BE2C (cell line): Measurements from ENCODE around the gene OXA1L.
"Not testable (repeated sequence)": the region's sequence is repeated elsewhere in the genome, so short reads cannot be mapped to it uniquely, and the experiment has no call there.

Experiments
- DNase-seq: peaks from one replicate; pipeline ENCODE4 v3.0.0-alpha.2; 2020
- H3K27me3 ChIP-seq: fragments of 250-450 bp; sonication (Bioruptor Pico); 2 replicates; pipeline ENCODE4 v1.5.1; 2020; ENCODE audit warnings: mild to moderate bottlenecking
- H3K36me3 ChIP-seq: fragments of 250-450 bp; sonication (Bioruptor Pico); 2 replicates; pipeline ENCODE4 v1.5.1; 2020; ENCODE audit warnings: mild to moderate bottlenecking
- H3K4me1 ChIP-seq: fragments of 250-450 bp; sonication (Bioruptor Pico); 2 replicates; pipeline ENCODE4 v1.5.1; 2020
- H3K4me3 ChIP-seq: 2 replicates; pipeline ENCODE4 v1.5.1; 2011; ENCODE audit warnings: low read depth, low read length
- H3K9me3 ChIP-seq: fragments of 250-450 bp; sonication (Bioruptor Pico); 2 replicates; pipeline ENCODE4 v1.5.1; 2020
- TF ChIP-seq, protein P1 (sequence below): IDR thresholded peaks from 2 replicates; pipeline ENCODE4 v1.5.1; 2012; ENCODE audit warnings: mild to moderate bottlenecking, low read depth, low read length

OXA1L gene

DNA sequence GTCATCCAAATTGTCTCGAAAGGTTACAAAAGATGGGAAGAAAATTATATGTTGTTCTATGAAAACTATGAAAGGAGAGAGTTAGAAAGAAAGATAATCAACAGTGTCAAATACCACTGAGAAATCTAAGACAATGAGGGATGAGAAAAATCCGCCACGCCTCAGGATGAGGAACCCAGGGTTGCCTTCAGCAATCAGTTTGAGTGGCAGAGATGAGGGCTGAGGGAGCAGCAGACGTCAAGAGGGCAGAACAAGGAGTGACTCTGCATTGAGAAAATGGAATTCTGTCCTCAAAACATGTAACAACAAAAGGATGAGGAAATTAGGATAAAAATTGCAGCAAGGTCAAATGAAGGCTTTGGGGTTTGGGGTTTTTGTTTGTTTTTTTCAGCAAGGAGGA, 18.3 kb upstream of the OXA1L start:
- TF ChIP-seq, protein P1, sequence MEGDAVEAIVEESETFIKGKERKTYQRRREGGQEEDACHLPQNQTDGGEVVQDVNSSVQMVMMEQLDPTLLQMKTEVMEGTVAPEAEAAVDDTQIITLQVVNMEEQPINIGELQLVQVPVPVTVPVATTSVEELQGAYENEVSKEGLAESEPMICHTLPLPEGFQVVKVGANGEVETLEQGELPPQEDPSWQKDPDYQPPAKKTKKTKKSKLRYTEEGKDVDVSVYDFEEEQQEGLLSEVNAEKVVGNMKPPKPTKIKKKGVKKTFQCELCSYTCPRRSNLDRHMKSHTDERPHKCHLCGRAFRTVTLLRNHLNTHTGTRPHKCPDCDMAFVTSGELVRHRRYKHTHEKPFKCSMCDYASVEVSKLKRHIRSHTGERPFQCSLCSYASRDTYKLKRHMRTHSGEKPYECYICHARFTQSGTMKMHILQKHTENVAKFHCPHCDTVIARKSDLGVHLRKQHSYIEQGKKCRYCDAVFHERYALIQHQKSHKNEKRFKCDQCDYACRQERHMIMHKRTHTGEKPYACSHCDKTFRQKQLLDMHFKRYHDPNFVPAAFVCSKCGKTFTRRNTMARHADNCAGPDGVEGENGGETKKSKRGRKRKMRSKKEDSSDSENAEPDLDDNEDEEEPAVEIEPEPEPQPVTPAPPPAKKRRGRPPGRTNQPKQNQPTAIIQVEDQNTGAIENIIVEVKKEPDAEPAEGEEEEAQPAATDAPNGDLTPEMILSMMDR: no peak
- peaks cover 19% of the 10 kb centered on the region for H3K27me3 ChIP-seq
- no peak overlapping the region for H3K4me3 ChIP-seq
- no peak for DNase-seq
- no peaks in the 10 kb centered on the region for H3K9me3 ChIP-seq
- H3K4me1 ChIP-seq: no peaks in the 10 kb centered on the region
- no peaks in the 10 kb centered on the region for H3K36me3 ChIP-seq

GRCh38 chr14:22748631-22749068, 17.8 kb upstream of the OXA1L start:
- H3K36me3 ChIP-seq: no peaks in the 10 kb centered on the region
- TF ChIP-seq, protein P1: no peak
- H3K27me3 ChIP-seq: peaks cover 22% of the 10 kb centered on the region
- no peaks in the 10 kb centered on the region for H3K9me3 ChIP-seq
- H3K4me1 ChIP-seq: no peaks in the 10 kb centered on the region
- no peak for DNase-seq
- H3K4me3 ChIP-seq: no peak overlapping the region

DNA sequence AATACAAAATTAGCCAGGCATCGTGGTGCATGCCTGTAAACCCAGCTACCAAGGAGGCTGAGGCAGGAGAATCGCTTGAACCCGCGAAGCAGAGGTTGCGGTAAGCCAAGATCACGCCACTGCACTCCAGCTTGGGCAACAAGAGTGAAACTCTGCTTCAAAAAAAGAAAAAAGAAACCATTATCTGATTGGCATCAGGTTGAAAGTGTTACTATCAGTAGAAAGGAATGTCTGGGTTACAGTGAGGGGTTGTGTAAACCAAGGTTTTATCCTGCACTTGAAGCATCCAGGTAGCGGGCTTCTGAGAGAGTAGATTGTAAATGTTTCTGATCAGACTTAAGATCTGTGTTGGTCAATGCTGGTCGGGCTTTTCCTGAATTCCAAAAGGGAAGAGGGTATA, 14.1 kb upstream of the OXA1L start:
- no peak for DNase-seq
- no peaks in the 10 kb centered on the region for H3K4me1 ChIP-seq
- no peaks in the 10 kb centered on the region for H3K36me3 ChIP-seq
- H3K4me3 ChIP-seq: no peak overlapping the region
- TF ChIP-seq, protein P1: no peak
- no peaks in the 10 kb centered on the region for H3K9me3 ChIP-seq
- peaks cover 22% of the 10 kb centered on the region for H3K27me3 ChIP-seq

DNA sequence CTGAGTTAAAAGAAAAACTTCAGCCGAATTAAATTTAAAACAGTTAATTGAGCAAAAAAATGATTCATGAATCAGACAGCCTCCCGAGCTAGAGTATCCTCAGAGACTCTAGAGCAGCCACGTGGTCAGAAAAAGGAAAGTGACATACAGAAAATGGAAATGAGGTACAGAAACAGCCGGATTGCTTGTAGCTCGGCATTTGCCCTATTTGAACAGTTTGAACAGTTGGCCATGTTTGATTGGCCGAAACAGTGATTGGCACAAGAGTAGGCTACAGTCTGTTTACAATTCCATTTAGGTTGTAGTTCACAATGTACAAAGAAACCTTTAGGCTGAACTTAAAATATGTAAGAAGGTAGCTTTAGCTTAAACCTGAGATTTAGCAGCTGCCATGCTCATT, 12.9 kb upstream of the OXA1L start:
- no peak overlapping the region for H3K4me3 ChIP-seq
- no peaks in the 10 kb centered on the region for H3K9me3 ChIP-seq
- no peak for DNase-seq
- TF ChIP-seq, protein P1: no peak
- H3K36me3 ChIP-seq: no peaks in the 10 kb centered on the region
- H3K27me3 ChIP-seq: peaks cover 22% of the 10 kb centered on the region
- H3K4me1 ChIP-seq: no peaks in the 10 kb centered on the region

GRCh38 chr14:22757972-22758650, 8.4 kb upstream of the OXA1L start:
- not testable (repeated sequence) for H3K9me3 ChIP-seq, H3K4me1 ChIP-seq, H3K4me3 ChIP-seq, H3K27me3 ChIP-seq, DNase-seq, H3K36me3 ChIP-seq

DNA sequence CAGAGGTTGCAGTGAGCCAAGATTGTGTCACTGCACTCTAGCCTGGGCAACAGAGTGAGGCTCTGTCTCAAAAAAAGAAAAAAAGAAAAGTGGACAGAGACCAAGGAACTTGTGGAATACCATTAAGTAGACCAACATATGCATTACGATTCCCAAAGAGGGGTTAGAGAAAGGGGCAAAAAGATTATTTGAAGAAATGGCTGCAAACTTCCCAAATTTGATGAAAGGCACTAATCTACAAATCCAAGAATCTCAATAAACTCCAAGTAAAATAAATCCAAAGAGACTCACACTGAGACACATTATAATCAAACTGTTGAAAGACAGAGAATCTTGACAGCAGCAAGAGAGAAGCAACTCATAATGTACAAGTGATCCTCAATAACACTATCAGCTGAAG, 4.8 kb upstream of the OXA1L start:
- Histone ChIP-seq H3K4me1 (no peaks in the 10 kb centered on the region), H3K27me3 (no peaks in the 10 kb centered on the region), H3K4me3 (no peak overlapping the region), H3K36me3 (no peaks in the 10 kb centered on the region), H3K9me3 (no peaks in the 10 kb centered on the region)
- DNase-seq: no peak
- TF ChIP-seq, protein P1: no peak
